IMR-90 (cell line): Measurements from ENCODE around the gene BMP7.

Experiments
- BHLHE40 ChIP-seq: fragments of 150-350 bp; IDR thresholded peaks from 2 replicates; pipeline ENCODE4 v1.6.1; 2016; ENCODE audit warnings: mild to moderate bottlenecking, low read depth, low read length
- CHD1 ChIP-seq: IDR thresholded peaks from 2 replicates; pipeline ENCODE4 v1.6.1; 2012; ENCODE audit warnings: low read depth, low read length, improper control_type of control experiment
- POLR2A ChIP-seq: IDR thresholded peaks from 2 replicates; pipeline ENCODE4 v1.6.1; 2012; ENCODE audit warnings: mild to moderate bottlenecking, low read depth, low read length
- RFX5 ChIP-seq: IDR thresholded peaks from 2 replicates; pipeline ENCODE4 v1.8.0; 2012; ENCODE audit warnings: low read depth, mild to moderate bottlenecking, low read length, moderate library complexity
- SMC3 ChIP-seq: fragments of 150-350 bp; IDR thresholded peaks from 2 replicates; pipeline ENCODE4 v1.6.1; 2016; ENCODE audit warnings: low read depth, mild to moderate bottlenecking, antibody characterized with exemption, low read length, moderate library complexity
- TF ChIP-seq, protein P1 (sequence below): conservative IDR thresholded peaks from 2 replicates; pipeline ENCODE4 v1.5.1; 2012; ENCODE audit warnings: mild to moderate bottlenecking, low read depth, low read length, improper control_type of control experiment
- TF ChIP-seq, protein P2 (sequence below): fragments of 150-350 bp; IDR thresholded peaks from 2 replicates; pipeline ENCODE4 v1.6.1; 2017; ENCODE audit warnings: mild to moderate bottlenecking, antibody characterized with exemption, low read length, low read depth

DNA sequence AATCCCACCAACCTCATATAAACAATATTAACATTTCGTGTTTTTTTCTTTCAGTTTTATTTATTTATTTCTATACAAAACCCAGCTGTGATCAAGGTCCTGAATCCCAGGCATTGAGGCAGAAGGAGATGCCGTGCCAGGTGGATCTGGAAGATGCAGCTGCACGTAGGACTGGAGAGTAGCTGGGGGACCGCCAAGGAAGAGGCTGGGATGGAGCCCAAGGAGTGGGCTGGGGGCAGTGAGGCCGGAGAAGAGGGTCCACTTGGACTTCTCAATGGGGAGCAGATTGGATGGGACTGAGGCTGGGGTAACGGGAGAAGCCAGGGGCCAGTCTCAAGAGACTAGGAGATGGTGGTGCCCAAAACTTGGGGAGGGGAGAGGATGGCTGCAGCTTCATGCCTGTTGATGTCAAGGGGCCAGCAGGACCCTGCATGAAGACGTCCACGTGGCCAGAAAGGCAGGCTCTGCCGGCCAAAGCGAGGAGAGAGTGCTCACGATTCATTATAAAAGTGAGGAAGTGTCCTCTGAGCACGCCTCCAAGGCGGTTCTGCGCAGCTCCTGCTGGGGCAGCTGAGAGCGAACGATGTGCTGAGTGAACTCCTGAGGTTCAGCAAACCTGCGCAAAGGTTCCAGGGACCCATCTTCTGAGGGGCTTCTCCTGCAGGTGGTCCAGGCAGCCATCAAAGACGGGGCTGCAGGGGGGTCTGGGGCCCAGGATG is 110.3 kb downstream of the BMP7 start:
- TF ChIP-seq, protein P1, sequence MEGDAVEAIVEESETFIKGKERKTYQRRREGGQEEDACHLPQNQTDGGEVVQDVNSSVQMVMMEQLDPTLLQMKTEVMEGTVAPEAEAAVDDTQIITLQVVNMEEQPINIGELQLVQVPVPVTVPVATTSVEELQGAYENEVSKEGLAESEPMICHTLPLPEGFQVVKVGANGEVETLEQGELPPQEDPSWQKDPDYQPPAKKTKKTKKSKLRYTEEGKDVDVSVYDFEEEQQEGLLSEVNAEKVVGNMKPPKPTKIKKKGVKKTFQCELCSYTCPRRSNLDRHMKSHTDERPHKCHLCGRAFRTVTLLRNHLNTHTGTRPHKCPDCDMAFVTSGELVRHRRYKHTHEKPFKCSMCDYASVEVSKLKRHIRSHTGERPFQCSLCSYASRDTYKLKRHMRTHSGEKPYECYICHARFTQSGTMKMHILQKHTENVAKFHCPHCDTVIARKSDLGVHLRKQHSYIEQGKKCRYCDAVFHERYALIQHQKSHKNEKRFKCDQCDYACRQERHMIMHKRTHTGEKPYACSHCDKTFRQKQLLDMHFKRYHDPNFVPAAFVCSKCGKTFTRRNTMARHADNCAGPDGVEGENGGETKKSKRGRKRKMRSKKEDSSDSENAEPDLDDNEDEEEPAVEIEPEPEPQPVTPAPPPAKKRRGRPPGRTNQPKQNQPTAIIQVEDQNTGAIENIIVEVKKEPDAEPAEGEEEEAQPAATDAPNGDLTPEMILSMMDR: no peak
- TF ChIP-seq POLR2A: no peak
- TF ChIP-seq, protein P2, sequence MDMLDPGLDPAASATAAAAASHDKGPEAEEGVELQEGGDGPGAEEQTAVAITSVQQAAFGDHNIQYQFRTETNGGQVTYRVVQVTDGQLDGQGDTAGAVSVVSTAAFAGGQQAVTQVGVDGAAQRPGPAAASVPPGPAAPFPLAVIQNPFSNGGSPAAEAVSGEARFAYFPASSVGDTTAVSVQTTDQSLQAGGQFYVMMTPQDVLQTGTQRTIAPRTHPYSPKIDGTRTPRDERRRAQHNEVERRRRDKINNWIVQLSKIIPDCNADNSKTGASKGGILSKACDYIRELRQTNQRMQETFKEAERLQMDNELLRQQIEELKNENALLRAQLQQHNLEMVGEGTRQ: no peak
- TF ChIP-seq RFX5: no peak
- no peak for TF ChIP-seq SMC3
- TF ChIP-seq CHD1: no peak
- no peak for TF ChIP-seq BHLHE40
